ENCODE measurements around the gene KRT14.

KRT14 gene

GRCh38 chr17:41539071-41539492 is 47.6 kb downstream of the KRT14 start:
- Mint-ChIP-seq H3K4me1 (no peaks in the 10 kb centered on the region), H3K27me3 (peaks cover 25% of the 10 kb centered on the region), H3K27ac (no peak overlapping the region), H3K4me3 (no peak overlapping the region), H3K9me3 (no peaks in the 10 kb centered on the region)
- no peak for DNase-seq
- no peak for ATAC-seq

- DNase-seq (no peak), ATAC-seq (no peak)
- Mint-ChIP-seq H3K4me1 (no peaks in the 10 kb centered on the region), H3K4me3 (no peak overlapping the region), H3K27ac (no peak overlapping the region), H3K9me3 (no peaks in the 10 kb centered on the region), H3K27me3 (peaks cover 25% of the 10 kb centered on the region)
Observed at GRCh38 chr17:41538565-41538991, 48.1 kb downstream of the KRT14 start.

DNA sequence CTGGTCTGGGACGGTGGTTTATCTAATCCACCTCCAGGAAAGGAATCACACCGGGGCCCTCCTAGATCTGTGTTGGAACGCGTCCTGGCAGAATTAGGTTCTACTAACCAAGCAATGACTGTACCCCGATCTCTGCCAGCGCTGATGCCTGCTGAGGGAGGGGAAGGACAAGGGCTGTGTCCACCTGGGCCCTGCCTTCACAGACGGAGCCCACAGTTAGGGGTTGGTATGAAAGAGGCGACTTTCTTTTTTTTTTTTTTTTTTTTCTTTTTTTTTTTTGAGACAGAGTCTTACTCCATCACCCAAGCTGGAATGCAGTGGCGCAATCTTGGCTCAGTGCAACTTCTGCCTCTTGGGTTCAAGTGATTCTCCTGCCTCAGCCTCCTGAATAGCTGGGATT is 48.7 kb downstream of the KRT14 start:
- no peak for DNase-seq
- no peak for ATAC-seq
- H3K27me3 Mint-ChIP-seq: peaks cover 31% of the 10 kb centered on the region
- H3K9me3 Mint-ChIP-seq: no peaks in the 10 kb centered on the region
- H3K4me1 Mint-ChIP-seq: no peaks in the 10 kb centered on the region
- no peak overlapping the region for H3K27ac Mint-ChIP-seq
- H3K4me3 Mint-ChIP-seq: no peak overlapping the region

DNA sequence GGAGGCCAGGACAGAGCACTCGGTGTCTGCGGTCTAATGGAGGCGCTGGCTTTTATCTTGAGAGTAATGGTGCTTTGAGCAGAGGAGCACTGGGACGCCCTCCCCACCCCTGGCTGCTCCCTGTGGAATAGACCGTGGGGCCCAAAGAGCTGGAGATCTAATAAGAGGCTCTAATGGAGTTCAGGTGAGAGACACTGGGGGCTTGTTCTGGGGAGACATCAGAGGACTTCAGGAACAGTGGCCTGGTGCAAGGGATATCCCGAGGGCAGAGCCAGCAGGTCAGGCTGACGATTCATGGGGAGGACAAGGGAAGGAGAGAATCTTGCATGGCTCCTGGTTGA is 49.1 kb downstream of the KRT14 start:
- no peak for ATAC-seq
- DNase-seq: no peak
- Mint-ChIP-seq H3K27ac (peak overlapping the region in 1 of 2 donors; percentile 84), H3K4me1 (no peaks in the 10 kb centered on the region), H3K4me3 (no peak overlapping the region), H3K9me3 (no peaks in the 10 kb centered on the region), H3K27me3 (peaks cover 35% of the 10 kb centered on the region)

GRCh38 chr17:41536741-41537613 is 49.7 kb downstream of the KRT14 start:
- DNase-seq: no peak
- H3K9me3 Mint-ChIP-seq: no peaks in the 10 kb centered on the region
- H3K27ac Mint-ChIP-seq: peak overlapping the region; percentile 41 to 84
- peaks cover 41% of the 10 kb centered on the region for H3K27me3 Mint-ChIP-seq
- H3K4me3 Mint-ChIP-seq: no peak overlapping the region
- H3K4me1 Mint-ChIP-seq: no peaks in the 10 kb centered on the region
- ATAC-seq: no peak

DNA sequence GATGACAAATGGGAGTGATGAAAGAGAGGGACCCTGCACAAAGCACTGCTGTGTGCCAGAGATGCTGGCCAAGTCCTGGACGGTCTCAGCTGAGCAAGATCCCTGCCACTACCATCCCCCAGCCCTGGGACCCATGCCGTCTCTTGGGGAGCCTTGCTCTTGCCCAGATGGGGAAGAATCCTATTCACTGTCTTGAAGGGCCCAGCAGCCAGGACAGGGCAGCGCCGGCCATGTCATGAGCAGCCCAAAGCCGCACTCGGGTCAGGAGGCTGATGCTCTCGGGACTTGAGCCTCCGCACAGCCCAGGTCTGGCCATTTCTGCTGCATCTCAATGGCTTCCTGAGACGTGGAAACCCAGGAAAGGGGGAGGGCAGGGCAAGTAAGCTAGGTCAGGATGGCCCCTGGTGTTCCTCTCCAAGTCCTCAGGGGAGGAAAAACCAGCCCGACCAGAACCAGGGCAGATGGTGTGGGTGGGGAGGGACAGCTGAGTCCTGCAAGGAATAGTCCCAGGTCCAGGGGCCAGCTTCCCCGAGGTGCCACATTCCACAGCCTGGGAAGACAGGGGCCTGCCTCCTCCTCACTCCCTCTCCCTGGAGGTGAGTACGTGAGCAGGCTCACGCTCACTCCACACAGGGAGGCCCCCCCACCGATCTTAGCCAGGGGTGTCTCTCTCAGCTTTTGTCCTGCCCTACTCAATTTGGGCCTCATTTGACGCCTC is 50.8 kb downstream of the KRT14 start:
- DNase-seq (no peak), ATAC-seq (no peak)
- Mint-ChIP-seq H3K4me1 (no peaks in the 10 kb centered on the region), H3K9me3 (no peaks in the 10 kb centered on the region), H3K27me3 (peaks cover 52% of the 10 kb centered on the region), H3K27ac (no peak overlapping the region), H3K4me3 (no peak overlapping the region)

GRCh38 chr17:41534899-41535546 is 51.7 kb downstream of the KRT14 start:
- peaks cover 61% of the 10 kb centered on the region for H3K27me3 Mint-ChIP-seq
- no peak overlapping the region for H3K27ac Mint-ChIP-seq
- H3K4me3 Mint-ChIP-seq: no peak overlapping the region
- DNase-seq: no peak
- no peaks in the 10 kb centered on the region for H3K9me3 Mint-ChIP-seq
- H3K4me1 Mint-ChIP-seq: no peaks in the 10 kb centered on the region
- no peak for ATAC-seq

- no peak overlapping the region for H3K4me3 Mint-ChIP-seq
- no peak for ATAC-seq
- no peak for DNase-seq
- H3K27ac Mint-ChIP-seq: no peak overlapping the region
- peaks cover 7% of the 10 kb centered on the region for H3K4me1 Mint-ChIP-seq
- no peaks in the 10 kb centered on the region for H3K9me3 Mint-ChIP-seq
- peaks cover 75% of the 10 kb centered on the region for H3K27me3 Mint-ChIP-seq
Observed at GRCh38 chr17:41533613-41534012, 53.1 kb downstream of the KRT14 start.

- H3K9me3 Mint-ChIP-seq: no peaks in the 10 kb centered on the region
Observed at GRCh38 chr17:41532947-41533570, 53.6 kb downstream of the KRT14 start.

More at GRCh38 chr17:41532947-41533570, 53.6 kb downstream of the KRT14 start:
- Mint-ChIP-seq H3K27me3 (peaks cover 80% of the 10 kb centered on the region), H3K27ac (peak overlapping the region in 1 of 2 donors; percentile 33), H3K4me3 (no peak overlapping the region), H3K4me1 (peaks cover 13% of the 10 kb centered on the region)
- no peak for DNase-seq
- ATAC-seq: no peak
